DOHH2 (cell line): ENCODE results near the gene TRPM3.

Experiments used
- H3F3A ChIP-seq: fragments of 200-600 bp; sonication (generic), shearing (Covaris generic); 2 replicates; pipeline ENCODE4 v1.6.0; 2016; ENCODE audit warnings: antibody characterized with exemption, mild to moderate bottlenecking; ENCODE audit not compliant: control insufficient read depth, insufficient read depth
- H3K27ac ChIP-seq: fragments of 200-600 bp; sonication (generic); 2 replicates; pipeline ENCODE4 v1.5.1; 2014; ENCODE audit warnings: low read depth, mild to moderate bottlenecking, low read length, moderate library complexity
- H3K27me3 ChIP-seq: fragments of 200-600 bp; sonication (generic); 2 replicates; pipeline ENCODE4 v1.6.1; 2014; ENCODE audit warnings: mild to moderate bottlenecking, low read length, mixed read lengths; ENCODE audit not compliant: control insufficient read depth
- H3K36me3 ChIP-seq: fragments of 200-600 bp; sonication (generic); 2 replicates; pipeline ENCODE4 v1.6.1; 2014; ENCODE audit warnings: mild to moderate bottlenecking, low read length, moderate library complexity, mixed read lengths; ENCODE audit not compliant: control insufficient read depth
- H3K4me1 ChIP-seq: fragments of 200-600 bp; sonication (generic); 2 replicates; pipeline ENCODE4 v1.6.1; 2014; ENCODE audit warnings: mild to moderate bottlenecking, low read length, mixed read lengths; ENCODE audit not compliant: control insufficient read depth
- H3K4me2 ChIP-seq: fragments of 200-600 bp; sonication (generic); 2 replicates; pipeline ENCODE4 v1.6.0; 2014; ENCODE audit warnings: mild to moderate bottlenecking, low read length, moderate library complexity
- H3K4me3 ChIP-seq: fragments of 200-600 bp; sonication (generic); 2 replicates; pipeline ENCODE4 v1.5.1; 2014; ENCODE audit warnings: mild to moderate bottlenecking, low read length, mixed read lengths
- H3K79me2 ChIP-seq: fragments of 200-600 bp; sonication (generic); 2 replicates; pipeline ENCODE4 v1.6.1; 2014; ENCODE audit warnings: mild to moderate bottlenecking, low read length, mixed read lengths; ENCODE audit not compliant: control insufficient read depth
- H3K9me2 ChIP-seq: fragments of 200-600 bp; sonication (generic); replicated peaks from 2 replicates; pipeline ENCODE4 v1.6.1; 2014; ENCODE audit warnings: mild to moderate bottlenecking, low read length, mixed read lengths; ENCODE audit not compliant: control insufficient read depth
- H3K9me3 ChIP-seq: fragments of 200-600 bp; sonication (generic); 2 replicates; pipeline ENCODE4 v1.6.1; 2014; ENCODE audit warnings: antibody characterized with exemption, low read length, mixed read lengths; ENCODE audit not compliant: control insufficient read depth, insufficient read depth
- H4K20me1 ChIP-seq: fragments of 200-600 bp; sonication (generic); 2 replicates; pipeline ENCODE4 v1.6.0; 2014; ENCODE audit warnings: low read depth, mild to moderate bottlenecking, antibody characterized with exemption, low read length, moderate library complexity; ENCODE audit not compliant: control insufficient read depth, insufficient read depth
- CTCF ChIP-seq: fragments of 200-600 bp; sonication (generic); IDR thresholded peaks from one replicate; pipeline ENCODE4 v1.5.1; 2014; ENCODE audit warnings: antibody characterized with exemption, mild to moderate bottlenecking, low read depth, low read length; ENCODE audit not compliant: poor library complexity, severe bottlenecking
- EZH2phosphoT487 ChIP-seq: fragments of 200-600 bp; sonication (generic); IDR thresholded peaks from 2 replicates; pipeline ENCODE4 v1.6.1; 2017; ENCODE audit warnings: borderline replicate concordance, mild to moderate bottlenecking, antibody characterized with exemption, low read length, moderate library complexity, mixed read lengths

TRPM3 gene

GRCh38 chr9:71048280-71048679 is 73.1 kb downstream of the TRPM3 start:
- no peaks in the 10 kb centered on the region for H3K79me2 ChIP-seq
- H3K9me3 ChIP-seq = no peaks in the 10 kb centered on the region

GRCh38 chr9:71042448-71042990 is 78.9 kb downstream of the TRPM3 start:
- no peaks in the 10 kb centered on the region for H4K20me1 ChIP-seq
- H3K9me2 ChIP-seq = no peaks in the 10 kb centered on the region
- H3K79me2 ChIP-seq = no peaks in the 10 kb centered on the region
- no peak overlapping the region for H3K4me3 ChIP-seq
- H3K27me3 ChIP-seq = no peaks in the 10 kb centered on the region
- no peak overlapping the region for H3K4me2 ChIP-seq
- H3K36me3 ChIP-seq = no peaks in the 10 kb centered on the region
- no peaks in the 10 kb centered on the region for H3K4me1 ChIP-seq
- H3K9me3 ChIP-seq = no peaks in the 10 kb centered on the region
- TF ChIP-seq EZH2phosphoT487 = no peak
- no peak for TF ChIP-seq CTCF
- no peak overlapping the region for H3K27ac ChIP-seq
- no peaks in the 10 kb centered on the region for H3F3A ChIP-seq

More at GRCh38 chr9:71048280-71048679, 73.1 kb downstream of the TRPM3 start:
- Histone ChIP-seq H3K36me3 (no peaks in the 10 kb centered on the region), H3F3A (no peaks in the 10 kb centered on the region), H3K4me1 (no peaks in the 10 kb centered on the region), H3K27me3 (no peaks in the 10 kb centered on the region), H3K9me2 (no peaks in the 10 kb centered on the region; the same call in 1 of the 2 replicates), H3K4me2 (no peak overlapping the region), H3K27ac (no peak overlapping the region), H3K4me3 (no peak overlapping the region), H4K20me1 (no peaks in the 10 kb centered on the region)
- TF ChIP-seq EZH2phosphoT487 (no peak), CTCF (no peak)

GRCh38 chr9:71037521-71037920 is 83.9 kb downstream of the TRPM3 start:
- H3K36me3 ChIP-seq = no peaks in the 10 kb centered on the region
- H3K9me2 ChIP-seq = no peaks in the 10 kb centered on the region
- no peaks in the 10 kb centered on the region for H3K9me3 ChIP-seq
- H3F3A ChIP-seq = no peaks in the 10 kb centered on the region
- no peak overlapping the region for H3K4me2 ChIP-seq
- no peaks in the 10 kb centered on the region for H3K79me2 ChIP-seq
- no peak for TF ChIP-seq EZH2phosphoT487
- TF ChIP-seq CTCF = no peak
- no peak overlapping the region for H3K27ac ChIP-seq
- H3K4me3 ChIP-seq = no peak overlapping the region
- no peaks in the 10 kb centered on the region for H3K4me1 ChIP-seq
- H4K20me1 ChIP-seq = no peaks in the 10 kb centered on the region
- no peaks in the 10 kb centered on the region for H3K27me3 ChIP-seq
